Neural progenitor cell (in vitro differentiated cells): ENCODE results near the gene GRID1. TPM values are rescaled to one million over a fixed set of nuclear protein-coding genes. Genes with fewer than 3 reads are reported as not detected.

Experiments
- DNase-seq: peaks from one replicate; pipeline ENCODE4 v3.0.0-alpha.2; 2016; ENCODE audit warnings: low spot score
- H2AFZ ChIP-seq: fragments of 200-600 bp; sonication (generic); replicated peaks from 2 replicates; pipeline ENCODE4 v1.6.1; 2016; ENCODE audit warnings: antibody characterized with exemption
- H3F3A ChIP-seq: fragments of 200-600 bp; sonication (generic); 2 replicates; pipeline ENCODE4 v1.6.1; 2016; ENCODE audit warnings: antibody characterized with exemption, low read depth
- H3K27ac ChIP-seq: fragments of 200-600 bp; sonication (generic); 2 replicates; pipeline ENCODE4 v1.5.1; 2016; ENCODE audit warnings: mild to moderate bottlenecking
- H3K27me3 ChIP-seq: fragments of 200-600 bp; sonication (generic); 2 replicates; pipeline ENCODE4 v1.6.1; 2016; ENCODE audit warnings: mild to moderate bottlenecking, moderate library complexity
- H3K36me3 ChIP-seq: fragments of 200-600 bp; sonication (generic); 2 replicates; pipeline ENCODE4 v1.5.1; 2016
- H3K4me1 ChIP-seq: fragments of 200-600 bp; sonication (generic); 2 replicates; pipeline ENCODE4 v1.6.1; 2016; ENCODE audit warnings: mixed run types
- H3K4me2 ChIP-seq: fragments of 200-600 bp; sonication (generic); 2 replicates; pipeline ENCODE4 v1.6.1; 2016
- H3K4me3 ChIP-seq: fragments of 200-600 bp; sonication (generic); 2 replicates; pipeline ENCODE4 v1.5.1; 2016
- H3K79me2 ChIP-seq: fragments of 200-600 bp; sonication (generic); 2 replicates; pipeline ENCODE4 v1.6.1; 2016; ENCODE audit warnings: low read depth
- H3K9ac ChIP-seq: fragments of 200-600 bp; sonication (generic); 2 replicates; pipeline ENCODE4 v1.6.1; 2016
- H3K9me3 ChIP-seq: fragments of 200-600 bp; sonication (generic); 2 replicates; pipeline ENCODE4 v1.5.1; 2016; ENCODE audit warnings: low read depth
- H4K20me1 ChIP-seq: fragments of 200-600 bp; sonication (generic); 2 replicates; pipeline ENCODE4 v1.6.1; 2016; ENCODE audit warnings: low read depth
- H3K27ac Mint-ChIP-seq: 3 replicates; pipeline ENCODE4 v1.8.0; 2021; ENCODE audit warnings: mixed read lengths
- H3K27me3 Mint-ChIP-seq: 2 replicates; pipeline ENCODE4 v1.8.0; 2022; ENCODE audit warnings: low read depth, mild to moderate bottlenecking, inconsistent platforms, moderate library complexity, mixed read lengths; ENCODE audit not compliant: insufficient read depth
- H3K36me3 Mint-ChIP-seq: 3 replicates; pipeline ENCODE4 v1.8.0; 2021; ENCODE audit warnings: mixed read lengths
- H3K4me1 Mint-ChIP-seq: 3 replicates; pipeline ENCODE4 v1.8.0; 2021; ENCODE audit warnings: mixed read lengths
- H3K4me3 Mint-ChIP-seq: 3 replicates; pipeline ENCODE4 v1.8.0; 2021; ENCODE audit warnings: mild to moderate bottlenecking, moderate library complexity, mixed read lengths
- H3K9me3 Mint-ChIP-seq: 3 replicates; pipeline ENCODE4 v1.8.0; 2020; ENCODE audit warnings: mixed read lengths
- CTCF ChIP-seq: fragments of 200-600 bp; sonication (generic); IDR thresholded peaks from 2 replicates; pipeline ENCODE4 v1.5.1; 2017; ENCODE audit warnings: antibody characterized with exemption, mild to moderate bottlenecking
- EZH2 ChIP-seq: fragments of 200-600 bp; sonication (generic); IDR thresholded peaks from 2 replicates; pipeline ENCODE4 v1.6.1; 2017; ENCODE audit warnings: antibody characterized with exemption, mild to moderate bottlenecking, moderate library complexity
- EZH2phosphoT487 ChIP-seq: fragments of 200-600 bp; sonication (generic); IDR thresholded peaks from 2 replicates; pipeline ENCODE4 v1.6.1; 2017; ENCODE audit warnings: antibody characterized with exemption
- total RNA-seq: library from RNA; depleted of rRNA; stranded (reverse); fragments of >200 nt; gene quantifications from 2 replicates; pipeline ENCODE4 v1.2.3, GENCODE V29; 2015; ENCODE audit warnings: low replicate concordance

GRID1 gene
- total RNA-seq, 1 donor from 2014 or later = not detected

- peaks cover 4% of the 10 kb centered on the region for H3K4me1 Mint-ChIP-seq
- Histone ChIP-seq H3K9ac (no peak overlapping the region), H3K27ac (no peak overlapping the region), H4K20me1 (no peaks in the 10 kb centered on the region), H3K4me2 (no peak overlapping the region), H3K27me3 (no peaks in the 10 kb centered on the region), H3F3A (no peaks in the 10 kb centered on the region), H3K9me3 (no peaks in the 10 kb centered on the region), H3K4me1 (no peaks in the 10 kb centered on the region), H3K36me3 (no peaks in the 10 kb centered on the region), H2AFZ (no peak overlapping the region), H3K79me2 (no peaks in the 10 kb centered on the region), H3K4me3 (no peak overlapping the region)
- H3K9me3 Mint-ChIP-seq = no peaks in the 10 kb centered on the region
- H3K4me3 Mint-ChIP-seq = no peak overlapping the region
- DNase-seq = no peak
- H3K27ac Mint-ChIP-seq = peak overlapping the region; percentile 40
- TF ChIP-seq EZH2 = no peak
- no peak for TF ChIP-seq CTCF
- TF ChIP-seq EZH2phosphoT487 = no peak
- H3K27me3 Mint-ChIP-seq = peaks cover 2% of the 10 kb centered on the region
- H3K36me3 Mint-ChIP-seq = no peaks in the 10 kb centered on the region
These were observed 725.1 kb downstream of the GRID1 start for GRCh38 chr10:85641479-85642009.

GRCh38 chr10:85638797-85639196 lies 727.8 kb downstream of the GRID1 start:
- Histone ChIP-seq H3K27me3 (no peaks in the 10 kb centered on the region), H2AFZ (no peak overlapping the region), H3K4me3 (no peak overlapping the region), H3K9me3 (no peaks in the 10 kb centered on the region), H3K4me1 (no peaks in the 10 kb centered on the region), H3K36me3 (no peaks in the 10 kb centered on the region), H3K4me2 (no peak overlapping the region), H3K27ac (no peak overlapping the region), H4K20me1 (no peaks in the 10 kb centered on the region), H3K79me2 (no peaks in the 10 kb centered on the region), H3F3A (no peaks in the 10 kb centered on the region), H3K9ac (no peak overlapping the region)
- no peak for TF ChIP-seq CTCF
- TF ChIP-seq EZH2phosphoT487 = no peak
- TF ChIP-seq EZH2 = no peak
- Mint-ChIP-seq H3K27ac (no peak overlapping the region), H3K4me3 (no peak overlapping the region), H3K4me1 (peaks cover 10% of the 10 kb centered on the region), H3K27me3 (peaks cover 3% of the 10 kb centered on the region), H3K9me3 (no peaks in the 10 kb centered on the region), H3K36me3 (no peaks in the 10 kb centered on the region)
- no peak for DNase-seq

- DNase-seq = no peak
- H3K9me3 ChIP-seq = no peaks in the 10 kb centered on the region
- Mint-ChIP-seq H3K27me3 (peaks cover 2% of the 10 kb centered on the region), H3K4me3 (no peak overlapping the region), H3K9me3 (no peaks in the 10 kb centered on the region), H3K4me1 (peaks cover 7% of the 10 kb centered on the region), H3K36me3 (no peaks in the 10 kb centered on the region), H3K27ac (no peak overlapping the region)
- H4K20me1 ChIP-seq = no peaks in the 10 kb centered on the region
- H3K79me2 ChIP-seq = no peaks in the 10 kb centered on the region
- TF ChIP-seq CTCF = no peak
- no peak for TF ChIP-seq EZH2phosphoT487
- TF ChIP-seq EZH2 = no peak
- no peaks in the 10 kb centered on the region for H3K4me1 ChIP-seq
- H3K27ac ChIP-seq = no peak overlapping the region
- no peaks in the 10 kb centered on the region for H3K27me3 ChIP-seq
- H3K9ac ChIP-seq = no peak overlapping the region
- H3K4me2 ChIP-seq = no peak overlapping the region
- H3K36me3 ChIP-seq = no peaks in the 10 kb centered on the region
- H3K4me3 ChIP-seq = no peak overlapping the region
- peak overlapping the region; percentile 20 for H2AFZ ChIP-seq
- no peaks in the 10 kb centered on the region for H3F3A ChIP-seq
These were observed 730.9 kb downstream of the GRID1 start for GRCh38 chr10:85635650-85636049.
